HT1080 (cell line): ENCODE measurements around the gene HOXA7. TPM values are rescaled to one million over a fixed set of nuclear protein-coding genes. Genes with fewer than 3 reads are reported as not detected.

ENCODE experiments used
- DNase-seq: peaks from one replicate; pipeline ENCODE4 v3.0.0-alpha.2; 2015; ENCODE audit warnings: low read depth
- polyA plus RNA-seq, 2 experiments: library from polyadenylated mRNA; depleted of rRNA; stranded (reverse); fragments of >200 nt; gene quantifications; 2 replicates each; pipeline ENCODE4 v1.2.3, GENCODE V29; 2015
- total RNA-seq: library from RNA; depleted of rRNA; stranded (reverse); fragments of >200 nt; shearing (Covaris generic); gene quantifications from 2 replicates; pipeline ENCODE4 v1.2.3, GENCODE V29; 2014; rRNA removed

The HOXA7 gene
- total RNA-seq, result not detected in 2 replicates
- polyA plus RNA-seq (2015; cell fraction: cytosol; rRNA removed), result 0.41 and 1.0 TPM in 2 replicates
- 0.07 and 0.34 TPM in 2 replicates for polyA plus RNA-seq (2015; cell fraction: nucleus; rRNA removed)

GRCh38 chr7:27156508-27156898 lies at the start of gene HOXA7:
Gene HOXA7 (minus strand): TSS chr7:27156675. CDS start chr7:27156545, 130 bp downstream.
- no peak for DNase-seq

- no peak for DNase-seq
Measured at GRCh38 chr7:27205325-27206280, 49.1 kb upstream of the HOXA7 start.

- DNase-seq, result no peak
Measured at GRCh38 chr7:27204851-27205322, 48.4 kb upstream of the HOXA7 start.

- no peak for DNase-seq
Measured at GRCh38 chr7:27203964-27204594, 47.6 kb upstream of the HOXA7 start.

GRCh38 chr7:27203365-27203953 lies 47.0 kb upstream of the HOXA7 start:
- no peak for DNase-seq

- no peak for DNase-seq
Measured at GRCh38 chr7:27202862-27203134, 46.3 kb upstream of the HOXA7 start.

- no peak for DNase-seq
Measured at GRCh38 chr7:27202018-27202861, 45.8 kb upstream of the HOXA7 start.

- DNase-seq, result no peak
Measured at GRCh38 chr7:27201580-27202017, 45.1 kb upstream of the HOXA7 start.

- DNase-seq, result no peak
Measured at GRCh38 chr7:27200761-27201579, 44.5 kb upstream of the HOXA7 start.

GRCh38 chr7:27199849-27200760 lies 43.6 kb upstream of the HOXA7 start, which contains the start of gene HOXA13:
Gene HOXA13 (minus strand): TSS chr7:27200091. CDS start chr7:27200077, 14 bp downstream.
- DNase-seq, result peak; percentile 70

- DNase-seq, result peak; percentile 43
Measured at GRCh38 chr7:27198871-27199801, 42.7 kb upstream of the HOXA7 start.

GRCh38 chr7:27198138-27198841 lies 41.8 kb upstream of the HOXA7 start:
- no peak for DNase-seq

GRCh38 chr7:27197137-27198042 lies 40.9 kb upstream of the HOXA7 start:
- DNase-seq, result no peak

GRCh38 chr7:27196287-27196767 lies 39.9 kb upstream of the HOXA7 start:
- DNase-seq, result peak; percentile 46

- DNase-seq, result no peak
Measured at GRCh38 chr7:27194686-27195379, 38.4 kb upstream of the HOXA7 start.
